Stimulated activated CD4-positive, alpha-beta T cell treated with anti-CD3 and anti-CD28 coated beads, Interleukin-4, amount 100 ng/mL, for 48 hours (primary cell): ENCODE results near the gene PDIA2.

Experiments used
- DNase-seq, 2 donors: peaks; one replicate each; pipeline ENCODE4 v3.0.0-alpha.2; 2020; ENCODE audit warnings: low read depth in 2 of 2

PDIA2 gene

GRCh38 chr16:296806-297510 is 14.0 kb downstream of the PDIA2 start:
- DNase-seq = no peak

- DNase-seq = no peak
Observed at GRCh38 chr16:297832-298231, 14.9 kb downstream of the PDIA2 start.

- DNase-seq = no peak
Observed at GRCh38 chr16:301235-301634, 18.3 kb downstream of the PDIA2 start.

GRCh38 chr16:301950-302349 is 19.0 kb downstream of the PDIA2 start:
- no peak for DNase-seq

- no peak for DNase-seq
Observed at GRCh38 chr16:303760-304505, 21.0 kb downstream of the PDIA2 start.

GRCh38 chr16:305916-306626 is 23.1 kb downstream of the PDIA2 start:
- DNase-seq = no peak

GRCh38 chr16:306911-307370 is 24.0 kb downstream of the PDIA2 start:
- no peak for DNase-seq

GRCh38 chr16:307691-308312 is 24.8 kb downstream of the PDIA2 start:
- no peak for DNase-seq

- no peak for DNase-seq
Observed at GRCh38 chr16:309476-309875, 26.5 kb downstream of the PDIA2 start.

GRCh38 chr16:311725-312124 is 28.8 kb downstream of the PDIA2 start:
- no peak for DNase-seq

GRCh38 chr16:314351-314750 is 31.4 kb downstream of the PDIA2 start:
- no peak for DNase-seq

- no peak for DNase-seq
Observed at GRCh38 chr16:314795-315299, 31.9 kb downstream of the PDIA2 start.

GRCh38 chr16:316741-317464 is 33.9 kb downstream of the PDIA2 start:
- DNase-seq = no peak

GRCh38 chr16:317583-317982 is 34.6 kb downstream of the PDIA2 start:
- no peak for DNase-seq

- no peak for DNase-seq
Observed at GRCh38 chr16:318628-319027, 35.7 kb downstream of the PDIA2 start.

- no peak for DNase-seq
Observed at GRCh38 chr16:320206-320605, 37.2 kb downstream of the PDIA2 start.

GRCh38 chr16:321532-321931 is 38.6 kb downstream of the PDIA2 start:
- no peak for DNase-seq

- DNase-seq = no peak
Observed at GRCh38 chr16:322476-323143, 39.6 kb downstream of the PDIA2 start.

- DNase-seq = no peak
Observed at GRCh38 chr16:324201-324450, 41.2 kb downstream of the PDIA2 start.

- DNase-seq = peak; percentile 22 to 32
Observed at GRCh38 chr16:324451-325334, 41.7 kb downstream of the PDIA2 start.
